IMR-90 (cell line): ENCODE results near the gene PLXDC2. TPM values are rescaled to one million over a fixed set of nuclear protein-coding genes. Genes with fewer than 3 reads are reported as not detected.

Experiments
- ATAC-seq: fragments of 200-7000 bp; cut with Tn5 transposase; 2 replicates; pipeline ENCODE4 v1.9.1; 2020; ENCODE audit warnings: low read depth, mild to moderate bottlenecking, moderate library complexity
- BruUV-seq: library from RNA; stranded (reverse); fragments of 400-500 nt; replicated peaks from 2 replicates; lab custom pipeline; 2021; lab: Mats Ljungman, UMichigan
- CTCF ChIA-PET: fragments of 300-600 bp; formaldehyde crosslinking; extraction: SDS; loops from one replicate; lab custom pipeline; 2021; ENCODE audit warnings: antibody characterized with exemption; lab: Yijun Ruan, JAX
- POLR2A ChIA-PET: fragments of 300-600 bp; sonication (Branson Sonifier 250); formaldehyde crosslinking; loops from one replicate; lab custom pipeline; 2022; ENCODE audit warnings: antibody characterized with exemption; ENCODE audit not compliant: unreplicated experiment; lab: Charles Lee
- DNase-seq: peaks from one replicate; pipeline ENCODE4 v3.0.0; 2013
- H2AFZ ChIP-seq: replicated peaks from 2 replicates; pipeline ENCODE3; 2013; ENCODE audit warnings: low read length, mild to moderate bottlenecking; ENCODE audit not compliant: poor library complexity
- H2AK5ac ChIP-seq: 2 replicates; pipeline ENCODE4 v1.6.1; 2013; ENCODE audit warnings: low read depth, low read length, inconsistent platforms
- H2AK9ac ChIP-seq: replicated peaks from 2 replicates; pipeline ENCODE3; 2013; ENCODE audit warnings: mild to moderate bottlenecking, low read depth, low read length, moderate library complexity; ENCODE audit not compliant: poor library complexity
- H2BK120ac ChIP-seq: 2 replicates; pipeline ENCODE4 v1.6.1; 2013; ENCODE audit warnings: low read depth, low read length, inconsistent platforms
- H2BK15ac ChIP-seq: 3 replicates; pipeline ENCODE4 v1.6.1; 2013; ENCODE audit warnings: low read depth, low read length, inconsistent platforms
- H2BK20ac ChIP-seq: 2 replicates; pipeline ENCODE4 v1.6.1; 2013; ENCODE audit warnings: low read depth, mild to moderate bottlenecking, inconsistent platforms, low read length, moderate library complexity
- H2BK5ac ChIP-seq: 2 replicates; pipeline ENCODE4 v1.6.1; 2013; ENCODE audit warnings: mild to moderate bottlenecking, low read depth, low read length, inconsistent platforms; ENCODE audit not compliant: poor library complexity, severe bottlenecking
- H3K14ac ChIP-seq: replicated peaks from 2 replicates; pipeline ENCODE4 v1.6.1; 2013; ENCODE audit warnings: low read depth, low read length, inconsistent platforms
- H3K18ac ChIP-seq: 2 replicates; pipeline ENCODE4 v1.6.1; 2013; ENCODE audit warnings: low read depth, low read length, control low read depth
- H3K23ac ChIP-seq: 2 replicates; pipeline ENCODE4 v1.6.1; 2013; ENCODE audit warnings: low read depth, low read length, inconsistent platforms
- H3K27ac ChIP-seq: 2 replicates; pipeline ENCODE4 v1.5.1; 2013; ENCODE audit warnings: mild to moderate bottlenecking, control low read depth, low read length; ENCODE audit not compliant: insufficient read depth
- H3K27me3 ChIP-seq: 2 replicates; pipeline ENCODE4 v1.6.1; 2013; ENCODE audit warnings: low read length; ENCODE audit not compliant: control insufficient read depth, insufficient read depth
- H3K36me3 ChIP-seq: 2 replicates; pipeline ENCODE4 v1.6.1; 2013; ENCODE audit warnings: low read length, mixed read lengths; ENCODE audit not compliant: control insufficient read depth, insufficient read depth
- H3K4ac ChIP-seq: 2 replicates; pipeline ENCODE4 v1.6.1; 2013; ENCODE audit warnings: low read depth, low read length, inconsistent platforms
- H3K4me1 ChIP-seq: 2 replicates; pipeline ENCODE4 v1.6.1; 2013; ENCODE audit warnings: low read length, mixed read lengths; ENCODE audit not compliant: control insufficient read depth, insufficient read depth
- H3K4me2 ChIP-seq: 2 replicates; pipeline ENCODE4 v1.6.1; 2013; ENCODE audit warnings: low read depth, mild to moderate bottlenecking, control low read depth, low read length, moderate library complexity
- H3K4me3 ChIP-seq: 2 replicates; pipeline ENCODE4 v1.5.1; 2013; ENCODE audit warnings: low read depth, mild to moderate bottlenecking, control low read depth, low read length, moderate library complexity; ENCODE audit not compliant: insufficient read depth
- H3K56ac ChIP-seq: 2 replicates; pipeline ENCODE4 v1.6.1; 2013; ENCODE audit warnings: low read length, inconsistent platforms; ENCODE audit not compliant: insufficient read depth; ENCODE audit errors: extremely low read depth
- H3K79me1 ChIP-seq, 2 experiments: 2 replicates each; pipeline ENCODE4 v1.6.1; 2013; ENCODE audit warnings: low read length in 2 of 2, inconsistent platforms in 1 of 2, low read depth in 1 of 2
- H3K9ac ChIP-seq: 2 replicates; pipeline ENCODE4 v1.6.1; 2013; ENCODE audit warnings: low read depth, low read length, control low read depth
- H3K9me1 ChIP-seq: 2 replicates; pipeline ENCODE4 v1.6.1; 2013; ENCODE audit warnings: low read length, inconsistent platforms; ENCODE audit not compliant: insufficient read depth
- H3K9me3 ChIP-seq: 2 replicates; pipeline ENCODE4 v1.6.1; 2013; ENCODE audit warnings: low read length; ENCODE audit not compliant: control insufficient read depth, insufficient read depth
- H4K20me1 ChIP-seq: 2 replicates; pipeline ENCODE4 v1.6.1; 2013; ENCODE audit warnings: low read length, inconsistent platforms; ENCODE audit not compliant: insufficient read depth
- H4K5ac ChIP-seq: 2 replicates; pipeline ENCODE4 v1.6.1; 2013; ENCODE audit warnings: mild to moderate bottlenecking, low read depth, low read length, control low read depth
- H4K8ac ChIP-seq, 2 experiments: 2 replicates each; pipeline ENCODE4 v1.6.1; 2013; ENCODE audit warnings: low read depth in 2 of 2, low read length in 2 of 2, control low read depth in 1 of 2, inconsistent platforms in 1 of 2
- H4K91ac ChIP-seq: 2 replicates; pipeline ENCODE4 v1.6.1; 2013; ENCODE audit warnings: low read depth, low read length, inconsistent platforms; ENCODE audit not compliant: insufficient read depth
- BHLHE40 ChIP-seq: fragments of 150-350 bp; IDR thresholded peaks from 2 replicates; pipeline ENCODE4 v1.6.1; 2016; ENCODE audit warnings: mild to moderate bottlenecking, low read depth, low read length
- CEBPB ChIP-seq: IDR thresholded peaks from 2 replicates; pipeline ENCODE4 v1.6.1; 2012; ENCODE audit warnings: low read depth, low read length, improper control_type of control experiment
- CHD1 ChIP-seq: IDR thresholded peaks from 2 replicates; pipeline ENCODE4 v1.6.1; 2012; ENCODE audit warnings: low read depth, low read length, improper control_type of control experiment
- CTCF ChIP-seq: conservative IDR thresholded peaks from 2 replicates; pipeline ENCODE4 v1.5.1; 2012; ENCODE audit warnings: mild to moderate bottlenecking, low read depth, low read length, improper control_type of control experiment
- ELK1 ChIP-seq: fragments of 150-350 bp; IDR thresholded peaks from 2 replicates; pipeline ENCODE4 v1.6.1; 2016; ENCODE audit warnings: low read depth, mild to moderate bottlenecking, low read length, moderate library complexity, borderline replicate concordance
- FOS ChIP-seq: fragments of 150-350 bp; IDR thresholded peaks from 2 replicates; pipeline ENCODE4 v1.6.1; 2016; ENCODE audit warnings: low read depth, low read length
- MAFK ChIP-seq: IDR thresholded peaks from 2 replicates; pipeline ENCODE4 v1.6.1; 2012; ENCODE audit warnings: low read depth, low read length, improper control_type of control experiment
- MAZ ChIP-seq: IDR thresholded peaks from 2 replicates; pipeline ENCODE4 v1.6.1; 2012; ENCODE audit warnings: low read depth, mild to moderate bottlenecking, low read length, improper control_type of control experiment, moderate library complexity, borderline replicate concordance
- MXI1 ChIP-seq: IDR thresholded peaks from 2 replicates; pipeline ENCODE4 v1.6.1; 2012; ENCODE audit warnings: low read depth, mild to moderate bottlenecking, low read length, moderate library complexity, borderline replicate concordance
- NFE2L2 ChIP-seq: fragments of 150-350 bp; IDR thresholded peaks from 2 replicates; pipeline ENCODE4 v1.6.1; 2016; ENCODE audit warnings: low read depth, mild to moderate bottlenecking, low read length
- POLR2A ChIP-seq: IDR thresholded peaks from 2 replicates; pipeline ENCODE4 v1.6.1; 2012; ENCODE audit warnings: mild to moderate bottlenecking, low read depth, low read length
- RAD21 ChIP-seq: IDR thresholded peaks from 2 replicates; pipeline ENCODE4 v1.6.1; 2012; ENCODE audit warnings: low read length, improper control_type of control experiment
- RCOR1 ChIP-seq: IDR thresholded peaks from 2 replicates; pipeline ENCODE4 v1.6.1; 2012; ENCODE audit warnings: mild to moderate bottlenecking, low read length, improper control_type of control experiment; ENCODE audit not compliant: insufficient replicate concordance
- RFX5 ChIP-seq: IDR thresholded peaks from 2 replicates; pipeline ENCODE4 v1.8.0; 2012; ENCODE audit warnings: low read depth, mild to moderate bottlenecking, low read length, moderate library complexity
- SMC3 ChIP-seq: fragments of 150-350 bp; IDR thresholded peaks from 2 replicates; pipeline ENCODE4 v1.6.1; 2016; ENCODE audit warnings: low read depth, mild to moderate bottlenecking, antibody characterized with exemption, low read length, moderate library complexity
- USF2 ChIP-seq: fragments of 150-350 bp; IDR thresholded peaks from 2 replicates; pipeline ENCODE4 v1.6.1; 2017; ENCODE audit warnings: mild to moderate bottlenecking, antibody characterized with exemption, low read length, low read depth
- WGBS, 2 experiments: methylation state at CpG; one replicate each; pipeline versions ENCODE4 v1.1.5 to v1.1.7; 2013; ENCODE audit warnings: missing lambda C conversion rate in 2 of 2; ENCODE audit not compliant: insufficient read length in 1 of 2; ENCODE audit errors: extremely low coverage in 2 of 2; 5-methylcytosine and 5-hydroxymethylcytosine counted together
- dilution Hi-C: fragments of 300-500 bp; cut with HindIII; formaldehyde crosslinking; loops from one replicate; pipeline ENCODE4 v1.14.3; 2018; ENCODE audit warnings: low sequenced_read_pairs; ENCODE audit not compliant: unreplicated experiment
- in situ Hi-C: fragments of 300-500 bp; cut with MboI; formaldehyde crosslinking; loops from 3 replicates; pipeline ENCODE4 v1.14.3; 2019; ENCODE audit warnings: low sequenced_read_pairs, inconsistent platforms, mixed read lengths
- intact Hi-C: fragments of 100-400 bp; cut with micrococcal nuclease; formaldehyde crosslinking; loops from 2 replicates; pipeline ENCODE4 v1.10.0; 2022
- polyA plus RNA-seq, 3 experiments: library from polyadenylated mRNA; depleted of rRNA; stranded (reverse); fragments of >200 nt; gene quantifications; 2 replicates each; pipeline ENCODE4 v1.2.3, GENCODE V29; 2012; ENCODE audit warnings: low replicate concordance in 1 of 3
- total RNA-seq: library from RNA; depleted of rRNA; stranded (reverse); fragments of >200 nt; gene quantifications from 2 replicates; pipeline ENCODE4 v1.2.3, GENCODE V29; 2012

Gene PLXDC2
- total and polyA plus RNA-seq, 2 of the 4 experiments (the other 2 are of a cell fraction) = 3.2 to 6.1 TPM

- peak; percentile 23 for DNase-seq
- H2AK9ac ChIP-seq = no peak overlapping the region
- H4K20me1 ChIP-seq = no peaks in the 10 kb centered on the region
- H4K91ac ChIP-seq = no peak overlapping the region
- H2BK120ac ChIP-seq = no peak overlapping the region
- CTCF ChIA-PET = no interaction called here
- H3K79me1 ChIP-seq = no peaks in the 10 kb centered on the region
- WGBS, 2 experiments = 80% methylated on average over 1 of the region's 7 CpGs; no CpG with 5 or more reads in 1 of the 2 experiments
- H3K4me2 ChIP-seq = no peak overlapping the region
- no peak overlapping the region for H3K14ac ChIP-seq
- no peak overlapping the region for H3K4ac ChIP-seq
- intact Hi-C loops = no loop called here
- peak overlapping the region; percentile 81 for H2AFZ ChIP-seq
- dilution Hi-C loops = no loop called here
- no peak for TF ChIP-seq USF2
- TF ChIP-seq BHLHE40 = no peak
- TF ChIP-seq POLR2A = no peak
- TF ChIP-seq CTCF = no peak
- no peak for TF ChIP-seq CEBPB
- no peak for TF ChIP-seq MXI1
- no peak for TF ChIP-seq RCOR1
- TF ChIP-seq SMC3 = no peak
- no peak for TF ChIP-seq RAD21
- no peak for TF ChIP-seq FOS
- no peak for TF ChIP-seq MAZ
- no peak for TF ChIP-seq RFX5
- TF ChIP-seq CHD1 = no peak
- no peak for TF ChIP-seq ELK1
- no peak for TF ChIP-seq MAFK
- TF ChIP-seq NFE2L2 = no peak
- no TSS peak for BruUV-seq
- no peak overlapping the region for H4K8ac ChIP-seq
- no peaks in the 10 kb centered on the region for H3K27me3 ChIP-seq
- no peaks in the 10 kb centered on the region for H3K36me3 ChIP-seq
- no peak overlapping the region for H3K9ac ChIP-seq
- H4K5ac ChIP-seq = no peak overlapping the region
- no peak overlapping the region for H3K23ac ChIP-seq
- no peak overlapping the region for H3K56ac ChIP-seq
- peaks cover 3% of the 10 kb centered on the region; the same call in 1 of the 2 replicates for H3K4me1 ChIP-seq
- in situ Hi-C loops = no loop called here
- POLR2A ChIA-PET = no interaction called here
- H2BK5ac ChIP-seq = no peak overlapping the region
- no peaks in the 10 kb centered on the region for H3K9me3 ChIP-seq
- peaks cover 2% of the 10 kb centered on the region; the same call in 1 of the 2 replicates for H3K9me1 ChIP-seq
- peak; percentile 21; the same call in 1 of the 2 replicates for ATAC-seq
- no peak overlapping the region for H2AK5ac ChIP-seq
- H2BK15ac ChIP-seq = no peak overlapping the region
- H3K18ac ChIP-seq = no peak overlapping the region
- no peak overlapping the region for H3K27ac ChIP-seq
- no peak overlapping the region for H2BK20ac ChIP-seq
- no peak overlapping the region for H3K4me3 ChIP-seq
Measured at GRCh38 chr10:19966751-19967150, 150.5 kb downstream of the PLXDC2 start.
